Measurements from ENCODE around the gene PALM.
A peak's percentile ranks its signal among the peaks of the same experiment; 100 is the strongest.
"Not testable (repeated sequence)": the region's sequence is repeated elsewhere in the genome, so short reads cannot be mapped to it uniquely, and the experiment has no call there.

PALM gene

DNA sequence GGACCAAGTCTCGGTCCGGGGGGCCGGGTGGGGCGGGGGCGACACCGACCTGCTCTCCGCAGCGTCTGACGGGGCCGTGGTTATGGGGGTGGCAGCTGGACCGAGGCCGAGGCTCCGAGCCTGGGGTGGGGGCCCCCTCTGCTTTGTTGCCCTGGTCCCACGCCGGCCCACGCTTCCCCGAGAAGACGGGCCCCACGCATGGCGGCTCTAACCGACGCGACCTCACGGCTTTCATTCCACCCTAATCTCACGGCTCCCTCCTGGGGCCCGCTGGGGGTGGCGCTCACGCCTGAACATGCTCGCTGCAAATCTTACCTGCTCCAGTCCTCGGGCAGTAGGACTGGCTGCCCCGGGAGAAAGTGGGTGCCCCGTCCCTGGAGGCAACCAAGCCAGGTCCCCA lies 27.4 kb downstream of the PALM start:
- Histone ChIP-seq H3K36me3 (replicated peaks; ENCODE audit: low read depth, low read length) (no peaks in the 10 kb centered on the region), H3K9ac (ENCODE audit: low read length) (no peak overlapping the region), H2AFZ (ENCODE audit: low read depth, low read length) (no peak overlapping the region), H4K20me1 (ENCODE audit: insufficient read depth, low read length) (no peaks in the 10 kb centered on the region), H3K9me3 (ENCODE audit: insufficient read depth, low read length) (no peaks in the 10 kb centered on the region), H3K79me2 (ENCODE audit: low read length) (no peaks in the 10 kb centered on the region), H3K4me1 (ENCODE audit: low read length) (peaks cover 5% of the 10 kb centered on the region; the same call in 1 of the 2 replicates), H3K27me3 (ENCODE audit: low read depth, low read length) (no peaks in the 10 kb centered on the region), H3K4me2 (ENCODE audit: low read length) (no peak overlapping the region), H3K4me3 (ENCODE audit: low read length) (no peak overlapping the region), H3K27ac (ENCODE audit: low read length) (no peak overlapping the region)
- no peak for TF ChIP-seq EZH2phosphoT487 (IDR thresholded peaks at IDR 0.05; ENCODE audit: low read depth)
- TF ChIP-seq, protein P1, sequence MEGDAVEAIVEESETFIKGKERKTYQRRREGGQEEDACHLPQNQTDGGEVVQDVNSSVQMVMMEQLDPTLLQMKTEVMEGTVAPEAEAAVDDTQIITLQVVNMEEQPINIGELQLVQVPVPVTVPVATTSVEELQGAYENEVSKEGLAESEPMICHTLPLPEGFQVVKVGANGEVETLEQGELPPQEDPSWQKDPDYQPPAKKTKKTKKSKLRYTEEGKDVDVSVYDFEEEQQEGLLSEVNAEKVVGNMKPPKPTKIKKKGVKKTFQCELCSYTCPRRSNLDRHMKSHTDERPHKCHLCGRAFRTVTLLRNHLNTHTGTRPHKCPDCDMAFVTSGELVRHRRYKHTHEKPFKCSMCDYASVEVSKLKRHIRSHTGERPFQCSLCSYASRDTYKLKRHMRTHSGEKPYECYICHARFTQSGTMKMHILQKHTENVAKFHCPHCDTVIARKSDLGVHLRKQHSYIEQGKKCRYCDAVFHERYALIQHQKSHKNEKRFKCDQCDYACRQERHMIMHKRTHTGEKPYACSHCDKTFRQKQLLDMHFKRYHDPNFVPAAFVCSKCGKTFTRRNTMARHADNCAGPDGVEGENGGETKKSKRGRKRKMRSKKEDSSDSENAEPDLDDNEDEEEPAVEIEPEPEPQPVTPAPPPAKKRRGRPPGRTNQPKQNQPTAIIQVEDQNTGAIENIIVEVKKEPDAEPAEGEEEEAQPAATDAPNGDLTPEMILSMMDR (IDR thresholded peaks at IDR 0.05; ENCODE audit: low read depth, low read length): no peak

DNA sequence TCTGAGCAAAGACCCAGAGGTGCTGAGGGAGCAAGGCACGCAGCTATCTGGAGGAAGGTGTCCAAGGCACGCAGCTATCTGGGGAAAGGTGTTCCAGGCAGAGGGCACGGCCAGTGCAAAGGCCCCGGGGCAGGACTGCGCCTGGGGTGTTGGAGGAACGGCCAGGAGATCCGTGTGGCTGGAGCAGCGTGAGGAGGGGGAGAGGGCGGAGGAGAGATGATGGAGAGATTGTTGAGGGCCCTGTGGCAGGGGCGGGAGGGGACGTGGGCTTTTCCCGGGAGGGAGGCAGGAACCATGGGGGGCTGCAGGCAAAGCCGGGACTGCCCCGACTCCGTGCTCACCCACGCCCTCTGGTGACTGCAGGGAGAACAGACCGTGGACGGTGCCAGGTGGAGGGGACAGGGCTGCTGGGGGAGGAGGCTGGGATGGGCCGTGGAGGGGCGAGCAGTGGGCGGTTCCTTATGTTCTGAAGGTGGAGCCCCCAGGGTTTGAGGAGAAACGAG lies 28.9 kb downstream of the PALM start:
- no peak overlapping the region for H2AFZ ChIP-seq (ENCODE audit: low read depth, low read length)
- no peaks in the 10 kb centered on the region for H3K36me3 ChIP-seq (replicated peaks; ENCODE audit: low read depth, low read length)
- H3K4me3 ChIP-seq (ENCODE audit: low read length): no peak overlapping the region

DNA sequence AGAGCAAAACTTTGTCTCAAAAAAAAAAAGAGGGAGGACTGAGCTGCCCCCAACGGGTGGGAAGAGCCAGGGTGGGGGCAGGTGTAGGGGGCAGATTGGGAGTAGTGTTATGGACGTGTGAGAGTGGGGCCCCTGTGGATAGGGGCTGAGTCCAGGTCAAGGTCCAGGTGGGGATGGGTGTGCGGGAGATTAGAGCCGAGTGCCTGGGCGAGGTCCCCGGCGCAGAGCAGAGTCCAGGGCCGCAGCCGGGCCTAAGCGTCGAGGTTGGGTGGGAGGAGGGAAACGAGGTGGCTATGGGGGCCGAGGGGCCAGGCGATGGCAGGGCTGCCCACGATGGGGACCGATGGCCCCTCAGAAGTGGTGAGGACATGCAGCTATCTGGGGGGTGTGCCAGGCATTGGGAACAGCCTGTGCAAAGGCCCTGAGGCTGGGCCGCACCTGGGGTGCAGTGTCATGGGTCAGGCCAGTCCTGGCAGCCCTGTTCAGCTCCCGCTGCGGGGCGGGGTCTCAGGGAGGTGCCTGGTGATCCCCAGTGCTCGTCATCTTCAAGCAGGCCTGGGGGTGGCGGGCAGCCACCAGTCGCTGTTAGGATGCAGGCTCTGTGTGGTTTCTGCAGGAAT lies 29.9 kb downstream of the PALM start:
- Histone ChIP-seq H3K27ac (ENCODE audit: low read length) (no peak overlapping the region), H3K79me2 (ENCODE audit: low read length) (no peaks in the 10 kb centered on the region), H3K9me3 (ENCODE audit: insufficient read depth, low read length) (no peaks in the 10 kb centered on the region), H3K4me3 (ENCODE audit: low read length) (no peak overlapping the region), H3K4me2 (ENCODE audit: low read length) (no peak overlapping the region), H3K9ac (ENCODE audit: low read length) (no peak overlapping the region), H3K4me1 (ENCODE audit: low read length) (0 out of 2 replicates have a peak, but pooled peaks cover 2% of the 10 kb centered on the region), H4K20me1 (ENCODE audit: insufficient read depth, low read length) (no peaks in the 10 kb centered on the region), H2AFZ (ENCODE audit: low read depth, low read length) (no peak overlapping the region), H3K36me3 (replicated peaks; ENCODE audit: low read depth, low read length) (no peaks in the 10 kb centered on the region), H3K27me3 (ENCODE audit: low read depth, low read length) (no peaks in the 10 kb centered on the region)
- no peak for TF ChIP-seq EZH2phosphoT487 (IDR thresholded peaks at IDR 0.05; ENCODE audit: low read depth)
- TF ChIP-seq, protein P1 (IDR thresholded peaks at IDR 0.05; ENCODE audit: low read depth, low read length): no peak

More for the DNA sequence above, 28.9 kb downstream of the PALM start:
- H3K4me1 ChIP-seq (ENCODE audit: low read length): peaks cover 3% of the 10 kb centered on the region; the same call in 1 of the 2 replicates
- H3K9me3 ChIP-seq (ENCODE audit: insufficient read depth, low read length): no peaks in the 10 kb centered on the region
- no peaks in the 10 kb centered on the region for H4K20me1 ChIP-seq (ENCODE audit: insufficient read depth, low read length)
- TF ChIP-seq, protein P1 (IDR thresholded peaks at IDR 0.05; ENCODE audit: low read depth, low read length): peak; percentile 59
- no peak for TF ChIP-seq EZH2phosphoT487 (IDR thresholded peaks at IDR 0.05; ENCODE audit: low read depth)
- no peak overlapping the region for H3K9ac ChIP-seq (ENCODE audit: low read length)
- no peak overlapping the region for H3K4me2 ChIP-seq (ENCODE audit: low read length)
- H3K27ac ChIP-seq (ENCODE audit: low read length): no peak overlapping the region
- H3K79me2 ChIP-seq (ENCODE audit: low read length): no peaks in the 10 kb centered on the region
- no peaks in the 10 kb centered on the region for H3K27me3 ChIP-seq (ENCODE audit: low read depth, low read length)

DNA sequence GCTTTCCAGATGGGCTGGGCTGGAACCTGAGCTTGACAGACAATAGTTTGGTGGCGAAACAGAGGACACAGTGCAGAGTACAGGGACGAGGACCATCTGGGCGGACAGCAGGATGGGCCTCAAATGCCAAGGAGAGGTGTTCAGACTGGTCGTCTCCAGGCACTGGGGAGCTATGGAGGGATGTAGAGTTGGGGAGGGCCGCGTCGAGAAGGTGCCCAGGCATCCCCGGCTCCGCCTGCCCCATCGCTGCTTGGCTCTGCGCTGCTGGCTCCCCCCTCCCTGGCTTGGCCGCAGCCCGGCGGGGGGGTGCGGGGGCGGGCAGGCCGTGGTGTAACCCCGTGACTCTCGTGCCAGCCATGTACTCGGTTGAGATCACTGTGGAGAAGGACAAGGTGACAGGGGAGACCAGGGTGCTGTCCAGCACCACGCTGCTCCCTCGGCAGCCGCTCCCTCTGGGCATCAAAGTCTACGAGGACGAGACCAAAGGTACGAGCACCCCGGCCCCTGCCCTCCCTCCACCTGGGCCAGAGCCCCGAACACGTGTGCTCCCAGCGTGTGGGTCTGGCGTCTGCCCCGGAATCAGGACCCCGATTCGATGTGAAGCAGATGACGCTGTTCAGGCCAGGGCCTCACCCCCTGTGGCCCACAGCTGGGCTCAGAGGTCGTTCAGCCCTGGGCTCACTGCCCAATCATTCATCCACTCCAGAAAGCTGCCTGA lies 31.4 kb downstream of the PALM start:
- Histone ChIP-seq H3K27ac (ENCODE audit: low read length) (no peak overlapping the region), H3K9ac (ENCODE audit: low read length) (no peak overlapping the region), H3K4me3 (ENCODE audit: low read length) (no peak overlapping the region), H3K4me1 (ENCODE audit: low read length) (no peaks in the 10 kb centered on the region), H3K9me3 (ENCODE audit: insufficient read depth, low read length) (no peaks in the 10 kb centered on the region), H2AFZ (ENCODE audit: low read depth, low read length) (no peak overlapping the region), H3K79me2 (ENCODE audit: low read length) (no peaks in the 10 kb centered on the region), H4K20me1 (ENCODE audit: insufficient read depth, low read length) (no peaks in the 10 kb centered on the region), H3K36me3 (replicated peaks; ENCODE audit: low read depth, low read length) (no peaks in the 10 kb centered on the region), H3K27me3 (ENCODE audit: low read depth, low read length) (no peaks in the 10 kb centered on the region), H3K4me2 (ENCODE audit: low read length) (no peak overlapping the region)
- TF ChIP-seq EZH2phosphoT487 (IDR thresholded peaks at IDR 0.05; ENCODE audit: low read depth): no peak
- TF ChIP-seq, protein P1 (IDR thresholded peaks at IDR 0.05; ENCODE audit: low read depth, low read length): no peak

DNA sequence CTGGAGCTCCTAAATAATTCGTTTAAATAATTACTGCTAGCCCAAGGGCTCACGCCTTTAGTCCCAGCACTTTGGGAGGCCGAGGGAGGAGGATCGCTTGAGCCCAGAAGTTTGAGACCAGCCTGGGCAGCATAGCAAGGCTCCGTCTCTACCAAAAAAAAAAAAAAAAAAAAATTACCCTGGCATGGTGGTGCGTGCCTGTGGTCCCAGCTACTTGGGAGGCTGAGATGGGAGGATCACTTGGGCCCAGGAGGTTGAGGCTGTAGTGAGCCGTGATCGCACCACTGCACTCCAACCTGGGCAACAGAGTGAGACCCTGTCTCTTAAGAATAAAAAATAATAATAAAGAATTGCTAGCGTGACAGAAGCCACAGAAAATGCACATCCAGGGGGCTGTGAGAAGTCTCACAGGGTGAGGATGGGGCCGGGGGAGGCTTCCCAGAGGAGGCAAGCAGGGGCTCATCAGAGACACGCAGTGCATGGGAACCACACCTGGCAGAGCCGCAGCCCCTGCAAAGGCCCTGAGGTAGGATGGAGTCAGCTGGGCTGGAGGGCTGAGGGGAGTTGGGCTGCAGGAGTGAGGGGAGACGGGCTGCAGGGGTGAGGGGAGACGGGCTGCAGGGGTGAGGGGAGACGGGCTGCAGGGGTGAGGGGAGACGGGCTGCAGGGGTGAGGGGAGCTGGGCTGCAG lies 32.2 kb downstream of the PALM start:
- not testable (repeated sequence) for H3K9me3 ChIP-seq (ENCODE audit: insufficient read depth, low read length); H3K79me2 ChIP-seq (ENCODE audit: low read length); H3K4me1 ChIP-seq (ENCODE audit: low read length); H3K4me2 ChIP-seq (ENCODE audit: low read length); H2AFZ ChIP-seq (ENCODE audit: low read depth, low read length); H3K27me3 ChIP-seq (ENCODE audit: low read depth, low read length); H3K36me3 ChIP-seq (replicated peaks; ENCODE audit: low read depth, low read length); H3K9ac ChIP-seq (ENCODE audit: low read length); H3K4me3 ChIP-seq (ENCODE audit: low read length); H4K20me1 ChIP-seq (ENCODE audit: insufficient read depth, low read length); H3K27ac ChIP-seq (ENCODE audit: low read length)

All from OCI-LY3 (cell line).